OCI-LY1 (cell line): ENCODE data around the gene DEGS1.

Experiments
- EZH2 ChIP-seq: fragments of 200-600 bp; sonication (generic), shearing (Covaris generic); IDR thresholded peaks from 2 replicates; pipeline ENCODE4 v1.8.0; 2017; ENCODE audit warnings: borderline replicate concordance, mixed run types, mild to moderate bottlenecking, antibody characterized with exemption, low read length, moderate library complexity, mixed read lengths
- TF ChIP-seq, protein P1 (sequence below): fragments of 200-600 bp; sonication (generic), shearing (Covaris generic); IDR thresholded peaks from 2 replicates; pipeline ENCODE4 v1.5.1; 2017; ENCODE audit warnings: mild to moderate bottlenecking, antibody characterized with exemption, low read length, moderate library complexity, mixed read lengths

DNA sequence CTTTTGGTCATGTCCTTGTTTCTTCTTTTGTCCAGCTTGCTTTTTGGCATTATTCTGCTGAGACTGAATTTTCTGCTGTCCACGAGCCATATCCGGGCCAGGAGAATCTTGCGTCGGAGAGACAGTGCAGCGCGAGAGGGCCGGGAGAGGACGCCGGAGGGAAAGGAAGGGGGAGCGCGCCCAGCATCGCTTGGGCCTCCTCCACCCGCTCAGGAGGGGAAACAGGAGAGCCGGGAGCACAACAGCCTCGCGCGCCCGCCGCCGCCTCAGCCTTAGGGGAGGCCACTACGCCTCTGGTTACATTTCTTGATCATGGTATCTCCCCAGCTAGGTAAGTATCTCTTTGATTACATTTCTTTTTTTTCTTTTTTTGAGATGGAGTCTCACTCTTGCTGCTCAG, 7.4 kb upstream of the DEGS1 start:
- TF ChIP-seq, protein P1, sequence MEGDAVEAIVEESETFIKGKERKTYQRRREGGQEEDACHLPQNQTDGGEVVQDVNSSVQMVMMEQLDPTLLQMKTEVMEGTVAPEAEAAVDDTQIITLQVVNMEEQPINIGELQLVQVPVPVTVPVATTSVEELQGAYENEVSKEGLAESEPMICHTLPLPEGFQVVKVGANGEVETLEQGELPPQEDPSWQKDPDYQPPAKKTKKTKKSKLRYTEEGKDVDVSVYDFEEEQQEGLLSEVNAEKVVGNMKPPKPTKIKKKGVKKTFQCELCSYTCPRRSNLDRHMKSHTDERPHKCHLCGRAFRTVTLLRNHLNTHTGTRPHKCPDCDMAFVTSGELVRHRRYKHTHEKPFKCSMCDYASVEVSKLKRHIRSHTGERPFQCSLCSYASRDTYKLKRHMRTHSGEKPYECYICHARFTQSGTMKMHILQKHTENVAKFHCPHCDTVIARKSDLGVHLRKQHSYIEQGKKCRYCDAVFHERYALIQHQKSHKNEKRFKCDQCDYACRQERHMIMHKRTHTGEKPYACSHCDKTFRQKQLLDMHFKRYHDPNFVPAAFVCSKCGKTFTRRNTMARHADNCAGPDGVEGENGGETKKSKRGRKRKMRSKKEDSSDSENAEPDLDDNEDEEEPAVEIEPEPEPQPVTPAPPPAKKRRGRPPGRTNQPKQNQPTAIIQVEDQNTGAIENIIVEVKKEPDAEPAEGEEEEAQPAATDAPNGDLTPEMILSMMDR: no peak
- TF ChIP-seq EZH2: no peak
